Uterus (tissue), 2 donors: Measurements from ENCODE around the gene SLF1.

Source experiments
- POLR2A ChIP-seq, 2 donors: fragments of 450-650 bp; IDR thresholded peaks; one replicate each; pipeline ENCODE4 v1.6.1; 2016; ENCODE audit warnings: antibody characterized with exemption in 2 of 2, mild to moderate bottlenecking in 1 of 2, moderate library complexity in 1 of 2
- TF ChIP-seq, protein P1 (sequence below), 4 experiments: fragments of 200-600 bp in 2 of 4; fragments of 450-650 bp in 2 of 4; sonication (generic) in 2 of 4; IDR thresholded peaks; one replicate each; pipeline ENCODE4 v1.5.1; 2016 to 2019; ENCODE audit warnings: antibody characterized with exemption in 4 of 4, mild to moderate bottlenecking in 2 of 4, moderate library complexity in 1 of 4

DNA sequence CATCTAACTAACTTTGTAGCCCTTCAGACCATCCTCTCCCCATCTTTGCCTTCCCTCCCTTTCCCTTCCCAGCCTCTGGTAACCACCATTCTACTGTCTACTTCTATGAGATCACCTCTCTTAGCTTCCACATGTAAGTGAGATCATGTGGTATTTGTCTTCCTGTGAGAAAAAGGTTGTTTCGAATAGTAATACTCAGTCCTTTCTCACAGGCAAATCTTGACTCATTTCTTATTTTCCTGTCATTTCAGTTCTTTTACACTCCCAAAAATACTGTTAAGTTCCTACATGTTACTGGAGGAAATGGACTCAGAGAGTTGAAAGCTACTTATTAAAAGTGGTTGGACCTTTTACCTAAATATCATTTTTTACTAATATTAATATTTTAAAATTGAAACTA lies 82.1 kb downstream of the SLF1 start:
- no peak for TF ChIP-seq POLR2A (IDR thresholded peaks at IDR 0.05)
- TF ChIP-seq, protein P1, sequence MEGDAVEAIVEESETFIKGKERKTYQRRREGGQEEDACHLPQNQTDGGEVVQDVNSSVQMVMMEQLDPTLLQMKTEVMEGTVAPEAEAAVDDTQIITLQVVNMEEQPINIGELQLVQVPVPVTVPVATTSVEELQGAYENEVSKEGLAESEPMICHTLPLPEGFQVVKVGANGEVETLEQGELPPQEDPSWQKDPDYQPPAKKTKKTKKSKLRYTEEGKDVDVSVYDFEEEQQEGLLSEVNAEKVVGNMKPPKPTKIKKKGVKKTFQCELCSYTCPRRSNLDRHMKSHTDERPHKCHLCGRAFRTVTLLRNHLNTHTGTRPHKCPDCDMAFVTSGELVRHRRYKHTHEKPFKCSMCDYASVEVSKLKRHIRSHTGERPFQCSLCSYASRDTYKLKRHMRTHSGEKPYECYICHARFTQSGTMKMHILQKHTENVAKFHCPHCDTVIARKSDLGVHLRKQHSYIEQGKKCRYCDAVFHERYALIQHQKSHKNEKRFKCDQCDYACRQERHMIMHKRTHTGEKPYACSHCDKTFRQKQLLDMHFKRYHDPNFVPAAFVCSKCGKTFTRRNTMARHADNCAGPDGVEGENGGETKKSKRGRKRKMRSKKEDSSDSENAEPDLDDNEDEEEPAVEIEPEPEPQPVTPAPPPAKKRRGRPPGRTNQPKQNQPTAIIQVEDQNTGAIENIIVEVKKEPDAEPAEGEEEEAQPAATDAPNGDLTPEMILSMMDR (IDR thresholded peaks at IDR 0.05): no peak
